Measurements from ENCODE around the gene SEMA6D. TPM values are rescaled to one million over a fixed set of nuclear protein-coding genes. Genes with fewer than 3 reads are reported as not detected.
A peak's percentile ranks its signal among the peaks of the same experiment; 100 is the strongest.

SEMA6D gene
- total RNA-seq, 1 donor from 2014 or later, result 2.6 TPM

GRCh38 chr15:47708161-47708980 is 8.9 kb upstream of the SEMA6D start:
- no peak overlapping the region for H3K4me3 ChIP-seq (ENCODE audit: low read depth, low read length)
- H3K27me3 ChIP-seq (ENCODE audit: control insufficient read depth, insufficient read depth, low read length), result no peaks in the 10 kb centered on the region
- DNase-seq (ENCODE audit: low read depth) (no peak), FAIRE-seq (no peak)
- TF ChIP-seq CTCF (IDR thresholded peaks at IDR 0.05; ENCODE audit: insufficient read depth, low read length, severe bottlenecking), result no peak
- H3K36me3 ChIP-seq (ENCODE audit: control insufficient read depth, insufficient read depth, low read length), result no peaks in the 10 kb centered on the region

DNA sequence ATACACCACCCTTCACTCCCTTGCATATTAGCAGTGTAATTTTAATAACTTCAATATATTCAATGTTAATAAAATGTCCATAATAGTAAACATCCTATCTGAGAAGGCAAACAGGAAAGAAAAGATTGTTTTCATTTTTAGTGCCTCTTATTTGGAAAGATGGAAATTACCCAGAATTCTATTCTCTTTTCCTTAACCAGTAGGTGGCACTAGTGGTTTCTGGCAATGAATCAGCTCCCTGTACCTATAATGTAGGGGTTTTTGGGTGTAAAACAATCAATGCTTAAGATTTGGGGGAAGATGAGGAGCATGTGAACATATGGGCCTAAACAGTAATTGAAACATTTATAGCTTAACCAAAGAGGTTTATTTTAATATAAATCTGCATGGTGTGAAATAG is 5.7 kb upstream of the SEMA6D start:
- no peak overlapping the region for H3K4me3 ChIP-seq (ENCODE audit: low read depth, low read length)
- no peaks in the 10 kb centered on the region for H3K27me3 ChIP-seq (ENCODE audit: control insufficient read depth, insufficient read depth, low read length)
- TF ChIP-seq CTCF (IDR thresholded peaks at IDR 0.05; ENCODE audit: insufficient read depth, low read length, severe bottlenecking), result peak; percentile 51
- peak; percentile 44 for DNase-seq (ENCODE audit: low read depth)
- H3K36me3 ChIP-seq (ENCODE audit: control insufficient read depth, insufficient read depth, low read length), result no peaks in the 10 kb centered on the region
- no peak for FAIRE-seq

- TF ChIP-seq CTCF (IDR thresholded peaks at IDR 0.05; ENCODE audit: insufficient read depth, low read length, severe bottlenecking), result no peak
- H3K4me3 ChIP-seq (ENCODE audit: low read depth, low read length), result no peak overlapping the region
- no peak for DNase-seq (ENCODE audit: low read depth)
- H3K27me3 ChIP-seq (ENCODE audit: control insufficient read depth, insufficient read depth, low read length), result no peaks in the 10 kb centered on the region
- no peak for FAIRE-seq
- H3K36me3 ChIP-seq (ENCODE audit: control insufficient read depth, insufficient read depth, low read length), result no peaks in the 10 kb centered on the region
Measured at GRCh38 chr15:47715402-47715801, 1.9 kb upstream of the SEMA6D start.

GRCh38 chr15:47715856-47716445 is 1.4 kb upstream of the SEMA6D start:
- FAIRE-seq (no peak), DNase-seq (ENCODE audit: low read depth) (no peak)
- Histone ChIP-seq H3K36me3 (ENCODE audit: control insufficient read depth, insufficient read depth, low read length) (no peaks in the 10 kb centered on the region), H3K27me3 (ENCODE audit: control insufficient read depth, insufficient read depth, low read length) (no peaks in the 10 kb centered on the region), H3K4me3 (ENCODE audit: low read depth, low read length) (no peak overlapping the region)
- no peak for TF ChIP-seq CTCF (IDR thresholded peaks at IDR 0.05; ENCODE audit: insufficient read depth, low read length, severe bottlenecking)

DNA sequence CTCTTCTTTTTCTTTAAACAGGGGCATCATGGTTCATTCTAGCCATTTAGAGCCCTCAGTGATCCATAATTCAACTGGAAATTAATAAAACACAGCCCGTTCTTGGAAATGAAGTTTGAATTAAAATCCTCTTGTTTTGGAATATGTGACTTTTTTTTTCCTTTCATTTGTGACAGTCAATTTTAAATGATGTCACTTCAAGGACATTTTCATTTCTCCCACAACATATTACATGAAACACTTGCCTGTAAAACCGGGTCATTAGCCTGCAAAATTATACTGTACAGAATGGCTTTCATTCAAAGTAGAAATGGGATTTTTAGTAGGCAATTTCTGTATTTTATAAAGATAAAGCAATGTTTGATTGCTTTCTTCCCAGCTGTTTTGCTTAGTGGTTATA is 789 bp upstream of the SEMA6D start:
- Histone ChIP-seq H3K27me3 (ENCODE audit: control insufficient read depth, insufficient read depth, low read length) (no peaks in the 10 kb centered on the region), H3K4me3 (ENCODE audit: low read depth, low read length) (no peak overlapping the region), H3K36me3 (ENCODE audit: control insufficient read depth, insufficient read depth, low read length) (no peaks in the 10 kb centered on the region)
- no peak for TF ChIP-seq CTCF (IDR thresholded peaks at IDR 0.05; ENCODE audit: insufficient read depth, low read length, severe bottlenecking)
- FAIRE-seq (no peak), DNase-seq (ENCODE audit: low read depth) (no peak)

Measured in bronchial epithelial cell (primary cell).